SH-SY5Y (cell line): Measurements from ENCODE around the gene SART3.

ENCODE experiments used
- GATA2 ChIP-seq: IDR thresholded peaks from 2 replicates; pipeline ENCODE4 v1.6.1; 2011; ENCODE audit warnings: mild to moderate bottlenecking, low read depth, low read length
- GATA3 ChIP-seq: IDR thresholded peaks from 2 replicates; pipeline ENCODE4 v1.6.1; 2011; ENCODE audit warnings: low read depth, mild to moderate bottlenecking, low read length, moderate library complexity

- TF ChIP-seq GATA2 (no peak), GATA3 (no peak)
Observed at GRCh38 chr12:108564724-108565123, 3.8 kb upstream of the SART3 start.
